Measurements from ENCODE around the gene C17orf58.

GRCh38 chr17:67942810-67943209, 53.5 kb downstream of the C17orf58 start:
- TF ChIP-seq POLR2A (IDR thresholded peaks at IDR 0.05; ENCODE audit: low read length) (no peak), GATA1 (IDR thresholded peaks at IDR 0.05; ENCODE audit: low read depth, low read length) (no peak)

All from erythroblast (primary cell).